HUES64 (cell line): ENCODE data around the gene GORASP1.

Experiments
- H3K27ac ChIP-seq: 2 replicates; pipeline ENCODE4 v1.7.0; 2013; ENCODE audit warnings: low read depth, low read length, inconsistent platforms
- H3K27me3 ChIP-seq: 2 replicates; pipeline ENCODE4 v1.6.1; 2013; ENCODE audit warnings: mild to moderate bottlenecking, low read length; ENCODE audit not compliant: insufficient read depth
- H3K36me3 ChIP-seq: 2 replicates; pipeline ENCODE4 v1.6.1; 2013; ENCODE audit warnings: mild to moderate bottlenecking, low read length; ENCODE audit not compliant: insufficient read depth
- H3K4me1 ChIP-seq: 2 replicates; pipeline ENCODE4 v1.6.1; 2013; ENCODE audit warnings: mild to moderate bottlenecking, low read length, moderate library complexity; ENCODE audit not compliant: insufficient read depth
- H3K4me3 ChIP-seq: 2 replicates; pipeline ENCODE4 v1.5.1; 2013; ENCODE audit warnings: mild to moderate bottlenecking, low read length, moderate library complexity
- H3K9ac ChIP-seq: 2 replicates; pipeline ENCODE4 v1.6.1; 2013; ENCODE audit warnings: mild to moderate bottlenecking, low read depth, low read length
- H3K9me3 ChIP-seq: 2 replicates; pipeline ENCODE4 v1.6.1; 2013; ENCODE audit warnings: low read depth, low read length; ENCODE audit not compliant: insufficient read depth
- WGBS: fragments of 150-250, 120-280 bp; methylation state at CpG from one replicate; pipeline ENCODE4 v1.1.7; 2013; ENCODE audit warnings: missing lambda C conversion rate; 5-methylcytosine and 5-hydroxymethylcytosine counted together

Gene GORASP1

GRCh38 chr3:39106281-39106811, 1.1 kb downstream of the GORASP1 start:
- Histone ChIP-seq H3K27ac (no peak overlapping the region), H3K27me3 (peaks cover 12% of the 10 kb centered on the region; the same call in 1 of the 2 replicates), H3K4me3 (peak overlapping the region; percentile 88), H3K9me3 (no peaks in the 10 kb centered on the region), H3K4me1 (peaks cover 4% of the 10 kb centered on the region; the same call in 1 of the 2 replicates), H3K9ac (peak overlapping the region; percentile 77), H3K36me3 (no peaks in the 10 kb centered on the region; the same call in 1 of the 2 replicates)
- WGBS, result 7% methylated on average over 16 of the region's 16 CpGs

- peaks cover 12% of the 10 kb centered on the region; the same call in 1 of the 2 replicates for H3K27me3 ChIP-seq
- peak overlapping the region; percentile 88; the same call in 1 of the 2 replicates for H3K4me3 ChIP-seq
- no peaks in the 10 kb centered on the region; the same call in 1 of the 2 replicates for H3K36me3 ChIP-seq
- H3K4me1 ChIP-seq, result peaks cover 4% of the 10 kb centered on the region; the same call in 1 of the 2 replicates
- H3K9me3 ChIP-seq, result no peaks in the 10 kb centered on the region
- no peak overlapping the region for H3K27ac ChIP-seq
- no peak overlapping the region for H3K9ac ChIP-seq
- WGBS, result 89% methylated on average over 3 of the region's 3 CpGs
Measured at GRCh38 chr3:39105687-39106063, 1.8 kb downstream of the GORASP1 start.

- peaks cover 12% of the 10 kb centered on the region; the same call in 1 of the 2 replicates for H3K27me3 ChIP-seq
- no peaks in the 10 kb centered on the region; the same call in 1 of the 2 replicates for H3K36me3 ChIP-seq
- H3K9me3 ChIP-seq, result no peaks in the 10 kb centered on the region
- no peak overlapping the region for H3K9ac ChIP-seq
- WGBS, result 89% methylated on average over 7 of the region's 7 CpGs
- H3K4me1 ChIP-seq, result peaks cover 4% of the 10 kb centered on the region; the same call in 1 of the 2 replicates
- no peak overlapping the region for H3K27ac ChIP-seq
- no peak overlapping the region for H3K4me3 ChIP-seq
Measured at GRCh38 chr3:39104961-39105686, 2.3 kb downstream of the GORASP1 start.

DNA sequence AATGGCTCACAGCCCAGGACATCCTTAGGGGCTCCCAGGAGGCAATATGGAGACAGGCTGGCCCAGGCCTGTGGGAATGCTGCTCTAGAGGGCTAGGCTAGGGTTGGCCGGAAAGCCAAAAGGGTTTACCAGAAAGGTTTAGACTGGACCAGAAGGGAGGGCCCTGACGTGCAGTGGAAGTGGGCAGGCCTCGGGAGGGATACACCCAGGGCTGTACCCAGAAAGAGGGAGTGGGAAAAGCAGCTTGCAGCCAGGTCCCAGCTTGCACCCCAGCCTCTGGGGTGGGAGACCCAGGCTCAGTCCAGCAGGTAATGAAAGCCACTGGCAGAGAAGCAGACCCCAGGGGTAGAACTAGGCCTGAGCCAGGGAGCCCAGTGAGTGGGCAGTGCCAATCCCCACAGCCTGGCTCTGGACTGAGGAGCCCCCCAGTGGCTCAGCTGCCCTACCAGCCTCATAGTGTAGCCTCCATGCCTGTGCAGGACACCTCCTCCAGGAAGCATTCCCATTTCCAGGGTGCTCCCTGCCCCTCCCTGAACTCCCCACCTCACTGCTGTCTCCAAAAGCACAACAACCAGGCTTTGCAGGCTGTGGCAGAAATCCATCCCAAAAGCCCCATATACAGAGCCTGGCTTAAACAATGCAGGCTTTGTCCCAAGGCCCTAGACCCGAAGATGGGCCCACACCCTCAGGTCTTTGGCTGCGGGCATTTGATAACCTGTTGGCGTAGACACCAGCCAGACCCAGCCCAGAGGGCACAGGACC, 3.5 kb downstream of the GORASP1 start:
- Histone ChIP-seq H3K36me3 (peaks cover 7% of the 10 kb centered on the region), H3K27me3 (peaks cover 12% of the 10 kb centered on the region; the same call in 1 of the 2 replicates), H3K9me3 (no peaks in the 10 kb centered on the region), H3K9ac (no peak overlapping the region), H3K27ac (no peak overlapping the region), H3K4me3 (no peak overlapping the region), H3K4me1 (peaks cover 4% of the 10 kb centered on the region; the same call in 1 of the 2 replicates)
- 90% methylated on average over 6 of the region's 6 CpGs for WGBS

- Histone ChIP-seq H3K36me3 (peaks cover 14% of the 10 kb centered on the region), H3K9me3 (no peaks in the 10 kb centered on the region), H3K4me1 (peaks cover 3% of the 10 kb centered on the region; the same call in 1 of the 2 replicates), H3K4me3 (no peak overlapping the region), H3K27ac (no peak overlapping the region), H3K9ac (no peak overlapping the region), H3K27me3 (peaks cover 7% of the 10 kb centered on the region; the same call in 1 of the 2 replicates)
- 82% methylated on average over 4 of the region's 4 CpGs for WGBS
Measured at GRCh38 chr3:39103324-39103693, 4.1 kb downstream of the GORASP1 start.

GRCh38 chr3:39102504-39103323, 4.7 kb downstream of the GORASP1 start:
- Histone ChIP-seq H3K4me3 (no peak overlapping the region), H3K27ac (no peak overlapping the region), H3K36me3 (peaks cover 20% of the 10 kb centered on the region), H3K27me3 (peaks cover 4% of the 10 kb centered on the region; the same call in 1 of the 2 replicates), H3K9me3 (no peaks in the 10 kb centered on the region), H3K9ac (no peak overlapping the region), H3K4me1 (no peaks in the 10 kb centered on the region)
- WGBS, result 93% methylated on average over 8 of the region's 8 CpGs

DNA sequence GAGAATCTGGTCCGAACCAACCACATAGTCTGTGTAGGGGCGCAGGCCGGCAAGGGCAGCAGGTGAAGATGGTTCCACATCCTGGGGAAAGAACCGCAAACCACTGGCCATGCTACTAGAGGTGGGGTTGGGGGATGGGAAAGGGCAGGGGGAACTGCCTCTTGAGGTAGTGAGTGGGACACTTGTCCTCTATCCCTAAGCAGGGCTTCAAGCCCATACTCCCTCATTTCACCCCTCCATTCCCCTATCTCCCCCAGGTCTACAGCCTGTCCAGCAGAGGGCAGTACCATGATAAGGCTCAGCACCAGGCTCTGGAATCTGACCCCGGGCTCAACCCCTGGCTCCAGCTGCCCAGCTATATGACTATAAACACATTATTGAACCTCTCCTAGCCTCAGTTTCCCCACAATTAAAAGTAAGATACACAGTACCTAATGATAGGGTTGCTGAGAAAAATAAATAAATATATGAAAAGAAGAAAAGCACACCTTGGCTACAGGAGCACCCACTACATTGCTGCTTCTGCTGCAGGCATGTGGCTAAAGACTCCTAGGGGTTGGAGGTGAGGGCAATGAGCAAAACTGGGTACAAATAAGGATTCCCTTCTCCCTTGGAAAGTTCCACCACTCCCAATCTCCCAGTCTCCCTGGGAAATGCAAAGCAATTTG, 6.3 kb downstream of the GORASP1 start:
- peaks cover 35% of the 10 kb centered on the region for H3K36me3 ChIP-seq
- H3K4me1 ChIP-seq, result no peaks in the 10 kb centered on the region
- no peak overlapping the region for H3K9ac ChIP-seq
- H3K9me3 ChIP-seq, result no peaks in the 10 kb centered on the region
- no peaks in the 10 kb centered on the region for H3K27me3 ChIP-seq
- 85% methylated on average over 5 of the region's 5 CpGs for WGBS
- no peak overlapping the region for H3K4me3 ChIP-seq
- H3K27ac ChIP-seq, result no peak overlapping the region

DNA sequence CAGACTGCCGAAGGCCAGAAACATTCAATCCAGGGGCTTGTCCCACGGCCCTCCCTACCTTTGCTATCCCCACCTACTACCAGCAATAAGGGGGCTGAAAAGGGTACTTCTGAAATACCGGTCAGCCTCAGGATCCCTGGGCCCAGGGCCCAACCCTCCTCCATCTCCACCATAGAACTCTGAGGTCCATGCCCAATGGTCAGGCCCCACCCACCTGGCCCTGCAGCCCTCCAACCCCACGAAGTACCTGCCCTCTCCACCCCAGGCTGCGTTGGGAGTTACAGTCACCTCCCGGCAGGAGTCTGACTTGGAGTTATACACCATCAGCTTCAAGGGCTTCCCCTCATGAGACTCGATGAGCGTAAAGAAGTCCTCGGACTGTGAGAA, 6.9 kb downstream of the GORASP1 start:
- no peaks in the 10 kb centered on the region for H3K4me1 ChIP-seq
- no peak overlapping the region for H3K4me3 ChIP-seq
- peaks cover 42% of the 10 kb centered on the region for H3K36me3 ChIP-seq
- H3K9ac ChIP-seq, result no peak overlapping the region
- no peak overlapping the region for H3K27ac ChIP-seq
- 91% methylated on average over 9 of the region's 9 CpGs for WGBS
- no peaks in the 10 kb centered on the region for H3K27me3 ChIP-seq
- no peaks in the 10 kb centered on the region for H3K9me3 ChIP-seq

DNA sequence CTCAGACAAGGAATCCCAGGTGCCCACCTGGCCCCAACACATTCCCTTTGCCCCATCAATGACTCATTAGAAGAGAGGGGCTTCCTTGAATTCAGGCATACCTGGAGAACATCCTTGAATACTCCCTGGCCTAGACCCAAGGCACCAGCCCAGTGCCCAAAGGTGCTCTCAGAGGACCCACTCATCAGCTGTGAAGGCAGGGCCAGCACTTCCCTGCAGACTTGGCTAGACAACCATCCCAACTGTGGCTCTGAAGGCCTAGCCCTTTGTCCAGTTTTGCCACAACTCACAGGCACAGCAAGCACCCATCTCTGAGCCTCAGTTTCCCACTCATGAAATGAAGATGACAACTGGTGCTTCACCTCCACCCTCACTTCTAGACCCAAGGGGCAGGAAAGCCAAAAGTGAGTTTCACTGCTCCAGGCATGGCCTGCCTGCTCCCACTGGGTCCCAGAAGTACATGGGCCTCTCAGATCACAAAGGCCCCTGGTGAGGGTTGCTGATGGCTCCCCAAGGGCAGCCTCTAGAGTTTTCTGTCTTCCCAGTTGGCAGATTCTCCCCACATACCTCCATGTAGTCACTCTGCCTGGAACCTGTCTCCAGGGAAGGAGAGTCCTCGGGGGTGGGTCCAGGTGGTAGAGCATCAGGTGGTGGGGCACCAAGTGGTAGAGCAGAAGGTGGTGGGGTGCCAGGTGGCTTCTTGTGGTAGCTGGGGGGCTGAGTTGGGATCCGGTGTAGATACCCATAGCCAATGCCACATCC, 7.5 kb downstream of the GORASP1 start:
- Histone ChIP-seq H3K4me1 (no peaks in the 10 kb centered on the region), H3K9me3 (no peaks in the 10 kb centered on the region), H3K27me3 (no peaks in the 10 kb centered on the region), H3K9ac (no peak overlapping the region), H3K4me3 (no peak overlapping the region), H3K27ac (no peak overlapping the region), H3K36me3 (peaks cover 48% of the 10 kb centered on the region)
- WGBS, result 96% methylated on average over 2 of the region's 2 CpGs

DNA sequence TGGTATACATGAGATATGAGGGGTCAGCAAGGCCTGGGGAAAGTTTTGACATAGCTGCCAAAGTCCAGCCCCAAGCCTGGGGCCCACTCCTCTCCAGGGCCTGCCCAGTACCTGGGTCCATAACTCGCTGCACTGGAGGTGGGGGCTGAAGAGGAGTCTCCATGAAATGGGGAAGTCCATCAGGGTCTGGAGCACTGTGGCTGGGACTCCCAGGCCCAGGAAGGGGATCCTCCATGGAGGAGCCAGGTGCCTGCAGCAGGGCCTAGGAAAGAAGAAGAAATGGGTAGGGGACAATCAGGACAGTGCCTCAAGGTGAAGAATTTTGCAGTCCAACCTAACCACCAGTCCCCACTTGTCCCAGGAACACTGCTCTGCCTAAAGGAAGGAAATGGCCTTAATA, 8.2 kb downstream of the GORASP1 start:
- WGBS, result 94% methylated on average over 1 of the region's 1 CpG
- Histone ChIP-seq H3K4me1 (no peaks in the 10 kb centered on the region), H3K27me3 (no peaks in the 10 kb centered on the region), H3K9me3 (no peaks in the 10 kb centered on the region), H3K36me3 (peaks cover 54% of the 10 kb centered on the region), H3K9ac (no peak overlapping the region), H3K27ac (no peak overlapping the region), H3K4me3 (no peak overlapping the region)
